NCI-H446 treated with DMSO at 0.1 percent for 48 hours (cell line): ENCODE measurements around the gene MGMT.

Experiments used
- DNase-seq: peaks from one replicate; lab custom pipeline; 2025; lab: John Stamatoyannopoulos, UW

MGMT gene

DNA sequence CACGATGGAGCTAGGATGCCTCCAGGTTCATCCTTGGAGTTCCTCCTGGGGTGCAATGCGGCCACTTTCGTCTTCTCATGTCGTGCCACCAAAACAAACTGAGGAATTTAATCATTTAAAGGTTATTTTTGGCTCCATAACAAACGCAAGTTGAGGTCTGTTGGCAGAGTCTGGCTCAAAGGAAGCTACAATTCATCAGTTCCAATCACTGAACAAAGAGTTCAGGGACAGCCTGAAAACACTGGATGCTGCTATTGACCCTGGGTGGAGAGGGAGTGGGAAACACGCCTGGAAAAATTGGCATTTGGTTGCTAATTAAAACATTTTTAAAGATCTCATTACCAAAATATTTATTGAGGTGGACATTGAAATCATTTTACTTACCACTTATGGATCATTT is 11.4 kb upstream of the MGMT start:
- no peak for DNase-seq

- DNase-seq = no peak
Observed at GRCh38 chr10:129459762-129460539, 7.1 kb upstream of the MGMT start.

DNA sequence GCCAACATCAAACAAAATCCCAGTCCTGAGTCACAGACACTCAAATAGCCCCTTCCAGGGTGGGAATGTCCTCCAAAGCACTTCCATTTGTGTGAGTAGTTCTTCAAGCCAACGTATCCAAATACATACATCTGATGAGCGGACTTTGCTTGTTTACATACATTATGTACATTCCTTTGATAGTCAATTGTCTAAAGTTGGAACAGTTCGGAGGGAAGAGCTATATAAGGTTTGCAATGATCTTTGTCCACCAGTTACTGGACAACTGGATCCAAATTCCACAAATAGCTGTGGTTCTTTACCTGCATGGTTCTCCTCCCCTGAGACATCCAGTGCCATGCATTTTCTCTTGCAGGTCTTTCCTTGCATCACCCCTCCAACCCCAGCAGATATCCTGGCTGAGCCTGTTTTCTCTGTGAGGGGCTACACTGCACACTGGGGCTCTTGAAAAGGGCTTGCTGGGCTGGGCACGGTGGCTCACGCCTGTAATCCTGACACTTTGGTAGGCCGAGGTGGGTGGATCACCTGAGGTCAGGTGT is 4.7 kb upstream of the MGMT start:
- no peak for DNase-seq

GRCh38 chr10:129464251-129464650 is 2.8 kb upstream of the MGMT start:
- DNase-seq = no peak

DNA sequence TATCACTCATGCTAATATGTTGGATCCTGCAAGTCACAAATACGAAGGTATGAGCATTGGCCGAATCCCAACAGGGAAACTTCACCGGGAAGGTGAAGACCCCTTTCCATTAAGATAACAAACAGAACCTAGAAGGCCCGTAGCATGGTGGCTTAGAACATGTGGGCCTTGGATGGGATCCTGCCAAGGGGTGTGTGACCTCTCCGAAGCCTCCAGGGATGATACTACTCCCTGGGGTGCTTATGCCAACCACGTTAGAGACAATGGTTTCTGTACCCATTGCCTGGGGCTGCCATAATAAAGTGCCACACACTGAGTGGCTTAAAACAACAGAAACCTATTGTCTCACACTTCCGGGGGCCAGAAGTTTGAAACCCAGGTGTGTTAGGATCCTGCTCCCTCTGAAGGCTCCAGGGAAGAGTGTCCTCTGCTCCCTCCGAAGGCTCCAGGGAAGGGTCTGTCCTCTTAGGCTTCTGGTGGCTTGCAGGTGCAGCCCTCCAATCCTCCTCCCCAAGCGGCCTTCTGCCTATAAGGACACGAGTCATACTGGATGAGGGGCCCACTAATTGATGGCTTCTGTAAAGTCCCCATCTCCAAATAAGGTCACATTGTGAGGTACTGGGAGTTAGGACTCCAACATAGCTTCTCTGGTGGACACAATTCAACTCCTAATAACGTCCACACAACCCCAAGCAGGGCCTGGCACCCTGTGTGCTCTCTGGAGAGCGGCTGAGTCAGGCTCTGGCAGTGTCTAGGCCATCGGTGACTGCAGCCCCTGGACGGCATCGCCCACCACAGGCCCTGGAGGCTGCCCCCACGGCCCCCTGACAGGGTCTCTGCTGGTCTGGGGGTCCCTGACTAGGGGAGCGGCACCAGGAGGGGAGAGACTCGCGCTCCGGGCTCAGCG is 992 bp upstream of the MGMT start:
- no peak for DNase-seq

- DNase-seq = no peak
Observed at GRCh38 chr10:129467359-129468064, 471 bp downstream of the MGMT start.

DNA sequence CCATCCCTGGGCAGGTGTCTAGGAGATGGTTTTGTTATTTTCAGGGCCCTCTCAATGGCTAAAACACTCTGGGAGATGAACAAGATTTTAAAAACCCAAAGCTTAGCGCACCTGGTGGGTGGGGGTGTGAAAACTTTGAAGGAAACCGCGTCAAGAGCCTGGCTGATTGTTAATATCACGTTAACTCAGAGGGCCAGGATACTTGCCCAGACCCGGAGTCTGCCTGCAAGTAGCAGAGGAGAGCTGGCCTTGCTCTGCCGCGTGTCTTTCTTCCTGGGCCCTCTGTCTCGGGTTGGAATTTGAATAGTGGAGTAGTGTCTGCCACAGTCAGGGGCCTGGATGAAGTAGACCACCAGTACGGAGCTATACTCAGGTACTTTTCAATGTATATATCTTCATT is 1.1 kb downstream of the MGMT start:
- no peak for DNase-seq

GRCh38 chr10:129470103-129470851 is 3.2 kb downstream of the MGMT start:
- no peak for DNase-seq

GRCh38 chr10:129471447-129472175 is 4.6 kb downstream of the MGMT start:
- no peak for DNase-seq

GRCh38 chr10:129472696-129473555 is 5.9 kb downstream of the MGMT start:
- no peak for DNase-seq

- no peak for DNase-seq
Observed at GRCh38 chr10:129474642-129475041, 7.6 kb downstream of the MGMT start.

GRCh38 chr10:129476431-129476830 is 9.4 kb downstream of the MGMT start:
- DNase-seq = no peak

GRCh38 chr10:129477051-129477450 is 10.0 kb downstream of the MGMT start:
- no peak for DNase-seq

- DNase-seq = no peak
Observed at GRCh38 chr10:129481641-129482040, 14.6 kb downstream of the MGMT start.

- no peak for DNase-seq
Observed at GRCh38 chr10:129483430-129484010, 16.5 kb downstream of the MGMT start.

DNA sequence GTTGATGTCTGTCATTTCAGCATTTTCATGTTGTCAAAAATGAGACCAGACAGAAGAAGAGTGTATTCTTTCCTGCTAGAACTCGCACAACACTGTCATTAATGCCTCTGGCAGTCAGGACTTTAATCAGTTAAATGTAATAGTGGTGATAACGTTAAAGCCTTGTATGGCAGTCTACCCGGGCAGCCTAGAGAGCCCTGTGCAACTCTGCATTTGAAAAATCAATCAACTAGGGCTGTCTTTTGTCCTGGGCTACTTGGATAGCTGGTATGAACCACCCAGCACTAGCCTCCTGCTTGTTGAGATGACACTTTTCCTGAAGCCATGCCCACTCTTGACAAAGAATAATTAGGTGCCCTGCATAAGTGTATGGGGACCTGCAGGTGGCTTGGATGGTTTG is 19.8 kb downstream of the MGMT start:
- DNase-seq = no peak

- DNase-seq = no peak
Observed at GRCh38 chr10:129491123-129491734, 24.2 kb downstream of the MGMT start.

- no peak for DNase-seq
Observed at GRCh38 chr10:129494176-129494575, 27.1 kb downstream of the MGMT start.

DNA sequence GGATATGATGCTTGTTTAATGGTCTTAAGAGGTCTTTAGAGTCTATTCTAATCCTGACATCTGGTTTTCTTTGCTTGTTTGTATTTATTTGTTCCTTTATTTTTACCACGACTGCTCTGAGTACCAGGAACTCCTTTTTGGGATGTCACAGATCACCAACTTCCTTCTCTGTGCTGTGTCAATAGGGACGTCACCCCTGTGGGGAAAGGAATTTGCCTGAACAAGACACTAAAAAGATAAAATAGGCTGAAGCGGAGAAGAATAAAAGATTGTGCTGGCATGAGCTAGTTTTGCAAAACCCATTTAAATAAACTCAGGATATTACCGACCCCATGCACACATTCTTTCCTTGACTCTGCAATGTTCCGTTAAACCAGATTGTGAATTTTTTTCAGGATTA is 27.7 kb downstream of the MGMT start:
- no peak for DNase-seq
